Stimulated activated CD4-positive, alpha-beta T cell treated with anti-CD3 and anti-CD28 coated beads, TNF-alpha, amount 100 ng/mL, for 48 hours (primary cell): ENCODE measurements around the gene IPO11.
"Not testable (repeated sequence)": the region's sequence is repeated elsewhere in the genome, so short reads cannot be mapped to it uniquely, and the experiment has no call there.

Experiments
- DNase-seq, 3 donors: peaks; one replicate each; pipeline ENCODE4 v3.0.0-alpha.2; 2020; ENCODE audit warnings: low read depth in 3 of 3

The IPO11 gene

GRCh38 chr5:62596691-62597090 is 184.1 kb downstream of the IPO11 start:
- DNase-seq = no peak

GRCh38 chr5:62597314-62597713 is 184.8 kb downstream of the IPO11 start:
- DNase-seq = no peak

- DNase-seq = no peak
These were observed 188.1 kb downstream of the IPO11 start for GRCh38 chr5:62600560-62601252.

- DNase-seq = no peak
These were observed 191.4 kb downstream of the IPO11 start for GRCh38 chr5:62603934-62604333.

- DNase-seq = no peak
These were observed 193.1 kb downstream of the IPO11 start for GRCh38 chr5:62605638-62606037.

GRCh38 chr5:62606878-62607277 is 194.3 kb downstream of the IPO11 start:
- DNase-seq = no peak

GRCh38 chr5:62607615-62608014 is 195.1 kb downstream of the IPO11 start:
- no peak for DNase-seq

- no peak for DNase-seq
These were observed 196.3 kb downstream of the IPO11 start for GRCh38 chr5:62608529-62609511.

- DNase-seq = no peak
These were observed 201.8 kb downstream of the IPO11 start for GRCh38 chr5:62614355-62614754.

- DNase-seq = no peak
These were observed 204.2 kb downstream of the IPO11 start for GRCh38 chr5:62616615-62617277.

- DNase-seq = no peak
These were observed 205.4 kb downstream of the IPO11 start for GRCh38 chr5:62617943-62618342.

GRCh38 chr5:62620761-62621160 is 208.2 kb downstream of the IPO11 start:
- no peak for DNase-seq

GRCh38 chr5:62621280-62621679 is 208.7 kb downstream of the IPO11 start:
- no peak for DNase-seq

- no peak for DNase-seq
These were observed 210.7 kb downstream of the IPO11 start for GRCh38 chr5:62623271-62623670.

- DNase-seq = not testable (repeated sequence)
These were observed 211.9 kb downstream of the IPO11 start for GRCh38 chr5:62624436-62624835.

GRCh38 chr5:62626534-62626933 is 214.0 kb downstream of the IPO11 start:
- no peak for DNase-seq

GRCh38 chr5:62627121-62627520 is 214.6 kb downstream of the IPO11 start:
- DNase-seq = no peak

GRCh38 chr5:62627901-62628300 is 215.3 kb downstream of the IPO11 start:
- DNase-seq = no peak

GRCh38 chr5:62631909-62632580 is 219.5 kb downstream of the IPO11 start:
- no peak for DNase-seq

- no peak for DNase-seq
These were observed 220.7 kb downstream of the IPO11 start for GRCh38 chr5:62633243-62633642.

GRCh38 chr5:62640446-62640845 is 227.9 kb downstream of the IPO11 start:
- no peak for DNase-seq

- DNase-seq = no peak
These were observed 229.9 kb downstream of the IPO11 start for GRCh38 chr5:62642468-62642867.
